OCI-LY7 (cell line): ENCODE data around the gene TRNAU1AP. TPM values are rescaled to one million over a fixed set of nuclear protein-coding genes. Genes with fewer than 3 reads are reported as not detected.
"Not testable (repeated sequence)": the region's sequence is repeated elsewhere in the genome, so short reads cannot be mapped to it uniquely, and the experiment has no call there.

Experiments
- BruUV-seq: library from RNA; stranded (reverse); fragments of 400-500 nt; replicated peaks from 2 replicates; lab custom pipeline; 2021; lab: Mats Ljungman, UMichigan
- CTCF ChIA-PET: fragments of 300-600 bp; sonication (Branson Sonifier 250); formaldehyde crosslinking; loops from one replicate; lab custom pipeline; 2022; ENCODE audit warnings: antibody characterized with exemption; ENCODE audit not compliant: unreplicated experiment; lab: Charles Lee
- POLR2A ChIA-PET: fragments of 300-600 bp; sonication (Branson Sonifier 250); formaldehyde crosslinking; loops from one replicate; lab custom pipeline; 2022; ENCODE audit warnings: antibody characterized with exemption; lab: Charles Lee
- DNase-seq: peaks from one replicate; pipeline ENCODE4 v3.0.0-alpha.2; 2015; ENCODE audit warnings: low spot score
- H2AFZ ChIP-seq: fragments of 200-600 bp; sonication (generic), shearing (Covaris generic); 2 replicates; pipeline ENCODE4 v1.6.1; 2014; ENCODE audit warnings: mild to moderate bottlenecking, antibody characterized with exemption, low read length, moderate library complexity
- H3K27ac ChIP-seq: fragments of 200-600 bp; sonication (generic); 2 replicates; pipeline ENCODE4 v1.5.1; 2014; ENCODE audit warnings: mixed run types, low read depth, mild to moderate bottlenecking, moderate library complexity, low read length, inconsistent platforms; ENCODE audit not compliant: poor library complexity, severe bottlenecking
- H3K36me3 ChIP-seq: fragments of 200-600 bp; sonication (generic); 2 replicates; pipeline ENCODE4 v1.6.1; 2014; ENCODE audit warnings: mild to moderate bottlenecking, antibody characterized with exemption, low read length, moderate library complexity, mixed read lengths; ENCODE audit not compliant: insufficient read depth
- H3K4me1 ChIP-seq: fragments of 200-600 bp; sonication (generic); 2 replicates; pipeline ENCODE4 v1.5.1; 2014; ENCODE audit warnings: mild to moderate bottlenecking, low read length; ENCODE audit not compliant: insufficient read depth, poor library complexity, severe bottlenecking
- H3K4me2 ChIP-seq: fragments of 200-600 bp; sonication (generic); 2 replicates; pipeline ENCODE4 v1.6.1; 2014; ENCODE audit warnings: mild to moderate bottlenecking, low read length
- H3K4me3 ChIP-seq: fragments of 200-600 bp; sonication (generic); 2 replicates; pipeline ENCODE4 v1.5.1; 2014; ENCODE audit warnings: mild to moderate bottlenecking, low read depth, low read length; ENCODE audit not compliant: poor library complexity, severe bottlenecking
- H3K79me2 ChIP-seq: fragments of 200-600 bp; sonication (generic); 2 replicates; pipeline ENCODE4 v1.6.1; 2016; ENCODE audit warnings: low read depth, mild to moderate bottlenecking, low read length, moderate library complexity, mixed read lengths; ENCODE audit not compliant: insufficient read depth
- H3K9me2 ChIP-seq: fragments of 200-600 bp; sonication (generic); 2 replicates; pipeline ENCODE4 v1.6.1; 2016; ENCODE audit warnings: mild to moderate bottlenecking, low read length, mixed read lengths; ENCODE audit not compliant: insufficient read depth
- H3K9me3 ChIP-seq: fragments of 200-600 bp; sonication (generic); 2 replicates; pipeline ENCODE4 v1.6.1; 2014; ENCODE audit warnings: mild to moderate bottlenecking, mixed run types, low read length, mixed read lengths
- H4K20me1 ChIP-seq: fragments of 200-600 bp; sonication (generic); 2 replicates; pipeline ENCODE4 v1.6.1; 2014; ENCODE audit warnings: mild to moderate bottlenecking, antibody characterized with exemption, low read length, moderate library complexity, mixed read lengths; ENCODE audit not compliant: insufficient read depth
- CTCF ChIP-seq: fragments of 200-600 bp; sonication (generic); conservative IDR thresholded peaks from 2 replicates; pipeline ENCODE4 v1.5.1; 2014; ENCODE audit warnings: mild to moderate bottlenecking, antibody characterized with exemption, low read length, moderate library complexity, mixed read lengths
- EZH2phosphoT487 ChIP-seq: fragments of 200-600 bp; sonication (generic); IDR thresholded peaks from 2 replicates; pipeline ENCODE4 v1.6.1; 2018; ENCODE audit warnings: low read depth, borderline replicate concordance, mild to moderate bottlenecking, mixed run types, antibody characterized with exemption, low read length, moderate library complexity, mixed read lengths
- intact Hi-C: fragments of 100-400 bp; cut with micrococcal nuclease; formaldehyde crosslinking; loops from one replicate; pipeline ENCODE4 v1.10.0; 2022; ENCODE audit not compliant: unreplicated experiment
- total RNA-seq, 2 experiments: library from RNA; depleted of rRNA in 1 of 2; stranded (reverse); fragments of >200 nt in 1 of 2; shearing (Covaris generic) in 1 of 2; gene quantifications; 2 replicates each; pipeline ENCODE4 v1.2.3, GENCODE V29; 2014 to 2022

Gene TRNAU1AP
- total RNA-seq, 2 experiments from 2014 or later = 30.6 to 41.8 TPM

- DNase-seq = peak; percentile 64
- TF ChIP-seq CTCF (no peak), EZH2phosphoT487 (no peak)
- ChIA-PET POLR2A (interaction anchor here (0.5 to 0.9 kb wide), 2 partner anchors 27 to 122 kb away, joined by 5 read pairs; no protein-coding TSS in a partner anchor), CTCF (no interaction called here)
- Histone ChIP-seq H4K20me1 (no peaks in the 10 kb centered on the region), H3K27ac (peak overlapping the region; percentile 75), H3K4me2 (peak overlapping the region; percentile 82), H3K4me3 (peak overlapping the region; percentile 78), H2AFZ (peak overlapping the region; percentile 17; the same call in 1 of the 2 replicates), H3K9me2 (no peaks in the 10 kb centered on the region), H3K4me1 (peaks cover 51% of the 10 kb centered on the region), H3K79me2 (peaks cover 54% of the 10 kb centered on the region), H3K36me3 (peaks cover 45% of the 10 kb centered on the region), H3K9me3 (no peaks in the 10 kb centered on the region)
- intact Hi-C loops = loop anchor here (1.0 to 2.0 kb wide), 5 partner anchors 33 to 358 kb away; partner anchors contain the start of gene TAF12
- BruUV-seq = TSS peak; percentile 33
Measured at GRCh38 chr1:28518745-28519341, 34.0 kb upstream of the TRNAU1AP start.

- ChIA-PET POLR2A (no interaction called here), CTCF (no interaction called here)
- H3K9me2 ChIP-seq = no peaks in the 10 kb centered on the region
- no TSS peak for BruUV-seq
- H3K4me3 ChIP-seq = peak overlapping the region; percentile 78
- no peak for TF ChIP-seq CTCF
- no peak for TF ChIP-seq EZH2phosphoT487
- peaks cover 51% of the 10 kb centered on the region for H3K4me1 ChIP-seq
- H3K79me2 ChIP-seq = peaks cover 67% of the 10 kb centered on the region
- no peaks in the 10 kb centered on the region for H4K20me1 ChIP-seq
- intact Hi-C loops = loop anchor here (2.0 kb wide), 2 partner anchors 83 to 357 kb away; no protein-coding TSS in a partner anchor
- peak overlapping the region; percentile 82 for H3K4me2 ChIP-seq
- H3K36me3 ChIP-seq = peaks cover 48% of the 10 kb centered on the region
- no peak for DNase-seq
- peak overlapping the region; percentile 17 for H3K27ac ChIP-seq
- H3K9me3 ChIP-seq = no peaks in the 10 kb centered on the region
- no peak overlapping the region for H2AFZ ChIP-seq
Measured at GRCh38 chr1:28519946-28520725, 32.7 kb upstream of the TRNAU1AP start.

GRCh38 chr1:28520796-28521195, 32.1 kb upstream of the TRNAU1AP start:
- intact Hi-C loops, H4K20me1 ChIP-seq, H3K4me3 ChIP-seq, DNase-seq, H2AFZ ChIP-seq, H3K9me2 ChIP-seq, H3K27ac ChIP-seq, H3K9me3 ChIP-seq, BruUV-seq, CTCF ChIA-PET: not testable (repeated sequence)
- Histone ChIP-seq H3K79me2 (peaks cover 73% of the 10 kb centered on the region), H3K4me2 (peak overlapping the region; percentile 82), H3K4me1 (peaks cover 51% of the 10 kb centered on the region), H3K36me3 (peaks cover 54% of the 10 kb centered on the region)
- POLR2A ChIA-PET = interaction anchor here (0.7 kb wide), 1 partner anchor 14 kb away, joined by 5 read pairs; no protein-coding TSS in a partner anchor
